GM12801 (cell line): ENCODE data around the gene TIGD3.

Source experiments
- CTCF ChIP-seq: IDR thresholded peaks from one replicate; pipeline ENCODE4 v1.5.1; 2011; ENCODE audit warnings: control low read depth; ENCODE audit not compliant: insufficient read length; ENCODE audit errors: extremely low read depth

Gene TIGD3

GRCh38 chr11:65404638-65405339 lies 50.2 kb downstream of the TIGD3 start:
- no peak for TF ChIP-seq CTCF
